ENCODE results near the gene FMNL2.

DNA sequence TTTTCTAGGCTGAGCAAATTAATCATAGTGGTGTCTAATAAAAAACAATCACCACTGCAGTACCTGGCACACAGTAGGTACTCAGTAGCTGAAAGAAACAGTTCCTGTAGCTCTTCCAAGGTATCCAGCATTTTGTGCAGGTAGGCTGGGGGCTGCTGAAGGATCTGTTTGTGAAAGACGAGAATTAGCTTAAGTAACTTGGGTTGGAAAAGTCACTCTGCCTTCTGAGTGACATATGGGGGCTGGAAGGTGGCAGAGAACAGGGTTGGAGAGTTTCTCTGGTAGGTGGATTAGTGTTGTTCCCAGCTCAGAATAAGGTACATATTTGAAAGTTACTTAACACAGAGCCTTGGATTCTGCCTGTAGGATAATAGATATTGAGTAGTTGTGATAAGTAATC, 72.8 kb downstream of the FMNL2 start:
- TF ChIP-seq CTCF (IDR thresholded peaks at IDR 0.05): no peak
- no peak for TF ChIP-seq POLR2A (IDR thresholded peaks at IDR 0.05)

Measured in heart left ventricle (tissue), 13 donors.